Natural killer cell (primary cell): ENCODE data around the gene PPP2R2C. TPM values are rescaled to one million over a fixed set of nuclear protein-coding genes. Genes with fewer than 3 reads are reported as not detected.

ENCODE experiments used
- ATAC-seq, 3 donors: fragments of 150-1000 bp in 2 of 3; fragments of 200-7000 bp in 1 of 3; cut with Tn5 transposase; 1 replicate in 1 of 3; 2 replicates in 2 of 3; pipeline ENCODE4 v1.10.0; 2021; ENCODE audit warnings: mild to moderate bottlenecking in 2 of 3, moderate library complexity in 2 of 3
- DNase-seq, 2 donors: peaks; one replicate each; pipeline versions ENCODE4 v3.0.0 to v3.0.0-alpha.2; 2013 to 2021; ENCODE audit warnings: mixed read lengths in 1 of 2
- H3K27ac ChIP-seq: one replicate; pipeline ENCODE4 v1.5.1; 2013; ENCODE audit warnings: mild to moderate bottlenecking, low read length
- H3K27me3 ChIP-seq: one replicate; pipeline ENCODE4 v1.6.1; 2013; ENCODE audit warnings: low read length; ENCODE audit not compliant: control insufficient read depth, insufficient read depth
- H3K36me3 ChIP-seq: one replicate; pipeline ENCODE4 v1.6.1; 2013; ENCODE audit warnings: low read length; ENCODE audit not compliant: control insufficient read depth, insufficient read depth
- H3K4me1 ChIP-seq: one replicate; pipeline ENCODE4 v1.6.1; 2013; ENCODE audit warnings: low read length; ENCODE audit not compliant: control insufficient read depth, insufficient read depth
- H3K4me3 ChIP-seq: one replicate; pipeline ENCODE4 v1.5.1; 2013; ENCODE audit warnings: low read length
- H3K9me3 ChIP-seq: one replicate; pipeline ENCODE4 v1.6.1; 2013; ENCODE audit warnings: low read length; ENCODE audit not compliant: control insufficient read depth, insufficient read depth
- H3K27ac Mint-ChIP-seq, 2 donors: one replicate each; pipeline ENCODE4 v1.8.0; 2022; ENCODE audit warnings: mild to moderate bottlenecking in 2 of 2, mixed read lengths in 2 of 2, moderate library complexity in 1 of 2
- H3K27me3 Mint-ChIP-seq, 2 donors: one replicate each; pipeline ENCODE4 v1.8.0; 2022; ENCODE audit warnings: low read depth in 2 of 2, mixed read lengths in 2 of 2
- H3K36me3 Mint-ChIP-seq: one replicate; pipeline ENCODE4 v1.8.0; 2022; ENCODE audit warnings: mixed read lengths
- H3K4me1 Mint-ChIP-seq, 2 donors: one replicate each; pipeline ENCODE4 v1.8.0; 2022; ENCODE audit warnings: mixed read lengths in 2 of 2
- H3K4me3 Mint-ChIP-seq: one replicate; pipeline ENCODE4 v1.8.0; 2022; ENCODE audit warnings: mild to moderate bottlenecking, moderate library complexity, mixed read lengths
- H3K9me3 Mint-ChIP-seq, 2 donors: one replicate each; pipeline ENCODE4 v1.8.0; 2022; ENCODE audit warnings: mixed read lengths in 2 of 2
- CTCF ChIP-seq: fragments of 200-600 bp; IDR thresholded peaks from one replicate; pipeline ENCODE4 v1.8.0; 2022; ENCODE audit warnings: antibody characterized with exemption
- WGBS: methylation state at CpG from one replicate; pipeline ENCODE4 v1.1.7; 2013; ENCODE audit warnings: missing lambda C conversion rate; ENCODE audit not compliant: insufficient coverage; 5-methylcytosine and 5-hydroxymethylcytosine counted together
- intact Hi-C: fragments of 100-400 bp; cut with micrococcal nuclease; formaldehyde crosslinking; loops from one replicate; pipeline ENCODE4 v1.14.2; 2022
- total RNA-seq, 4 donors: library from RNA; stranded (reverse); fragments of 120-200 nt in 1 of 4; gene quantifications; one replicate each; pipeline versions ENCODE4 v1.2.3 to v1.2.4, GENCODE V29; 2013 to 2022

Gene PPP2R2C
- total RNA-seq, 3 donors from 2014 or later (not counting 1 experiment from before 2014, with no cell fraction given): not detected

- Histone ChIP-seq H3K4me1 (peaks cover 22% of the 10 kb centered on the region), H3K4me3 (no peak overlapping the region), H3K36me3 (no peaks in the 10 kb centered on the region), H3K27ac (no peak overlapping the region), H3K27me3 (no peaks in the 10 kb centered on the region), H3K9me3 (no peaks in the 10 kb centered on the region)
- H3K4me1 Mint-ChIP-seq: peaks cover 17 to 18% of the 10 kb centered on the region in 2 donors
- H3K36me3 Mint-ChIP-seq: no peaks in the 10 kb centered on the region
- 70% methylated on average over 12 of the region's 13 CpGs for WGBS
- no peaks in the 10 kb centered on the region for H3K9me3 Mint-ChIP-seq
- intact Hi-C loops: no loop called here
- no peak overlapping the region for H3K27ac Mint-ChIP-seq
- H3K27me3 Mint-ChIP-seq: peaks cover 18 to 29% of the 10 kb centered on the region in 2 donors
- H3K4me3 Mint-ChIP-seq: no peak overlapping the region
- ATAC-seq (no peak), DNase-seq (no peak)
- no peak for TF ChIP-seq CTCF
Measured at GRCh38 chr4:6426571-6427438, 45.6 kb downstream of the PPP2R2C start.

GRCh38 chr4:6425911-6426310 lies 46.5 kb downstream of the PPP2R2C start:
- H3K9me3 ChIP-seq: no peaks in the 10 kb centered on the region
- WGBS: 85% methylated on average over 11 of the region's 11 CpGs
- H3K27ac ChIP-seq: no peak overlapping the region
- TF ChIP-seq CTCF: no peak
- Mint-ChIP-seq H3K36me3 (no peaks in the 10 kb centered on the region), H3K9me3 (no peaks in the 10 kb centered on the region), H3K4me3 (no peak overlapping the region), H3K27ac (no peak overlapping the region), H3K27me3 (peaks cover 20 to 33% of the 10 kb centered on the region in 2 donors), H3K4me1 (peaks cover 17 to 18% of the 10 kb centered on the region in 2 donors)
- ATAC-seq: no peak
- no peak overlapping the region for H3K4me3 ChIP-seq
- no peaks in the 10 kb centered on the region for H3K36me3 ChIP-seq
- intact Hi-C loops: no loop called here
- H3K4me1 ChIP-seq: peaks cover 22% of the 10 kb centered on the region
- no peaks in the 10 kb centered on the region for H3K27me3 ChIP-seq
- DNase-seq: no peak

GRCh38 chr4:6425336-6425735 lies 47.1 kb downstream of the PPP2R2C start:
- Histone ChIP-seq H3K9me3 (no peaks in the 10 kb centered on the region), H3K4me1 (peaks cover 22% of the 10 kb centered on the region), H3K27ac (no peak overlapping the region), H3K4me3 (no peak overlapping the region), H3K36me3 (no peaks in the 10 kb centered on the region), H3K27me3 (no peaks in the 10 kb centered on the region)
- H3K9me3 Mint-ChIP-seq: no peaks in the 10 kb centered on the region
- H3K27me3 Mint-ChIP-seq: peaks cover 20 to 38% of the 10 kb centered on the region in 2 donors
- intact Hi-C loops: no loop called here
- peak; percentile 61 to 90 (median 76) for ATAC-seq
- no peak overlapping the region for H3K4me3 Mint-ChIP-seq
- DNase-seq: peak; percentile 25 to 31
- no peak for TF ChIP-seq CTCF
- H3K27ac Mint-ChIP-seq: peak overlapping the region in 1 of 2 donors; percentile 2
- WGBS: 31% methylated on average over 5 of the region's 5 CpGs
- H3K36me3 Mint-ChIP-seq: no peaks in the 10 kb centered on the region
- peaks cover 17 to 18% of the 10 kb centered on the region in 2 donors for H3K4me1 Mint-ChIP-seq
